Vagina (tissue), 2 donors: ENCODE measurements around the gene FAM118B.

Experiments
- POLR2A ChIP-seq, 2 donors: fragments of 450-650 bp; IDR thresholded peaks; one replicate each; pipeline ENCODE4 v1.6.1; 2017; ENCODE audit warnings: antibody characterized with exemption in 2 of 2, mild to moderate bottlenecking in 2 of 2, moderate library complexity in 2 of 2
- TF ChIP-seq, protein P1 (sequence below), 3 experiments: fragments of 450-650 bp in 2 of 3; fragments of 200-600 bp in 1 of 3; sonication (generic) in 1 of 3; IDR thresholded peaks; one replicate each; pipeline ENCODE4 v1.5.1; 2017 to 2019; ENCODE audit warnings: antibody characterized with exemption in 3 of 3, mild to moderate bottlenecking in 2 of 3, moderate library complexity in 2 of 3

DNA sequence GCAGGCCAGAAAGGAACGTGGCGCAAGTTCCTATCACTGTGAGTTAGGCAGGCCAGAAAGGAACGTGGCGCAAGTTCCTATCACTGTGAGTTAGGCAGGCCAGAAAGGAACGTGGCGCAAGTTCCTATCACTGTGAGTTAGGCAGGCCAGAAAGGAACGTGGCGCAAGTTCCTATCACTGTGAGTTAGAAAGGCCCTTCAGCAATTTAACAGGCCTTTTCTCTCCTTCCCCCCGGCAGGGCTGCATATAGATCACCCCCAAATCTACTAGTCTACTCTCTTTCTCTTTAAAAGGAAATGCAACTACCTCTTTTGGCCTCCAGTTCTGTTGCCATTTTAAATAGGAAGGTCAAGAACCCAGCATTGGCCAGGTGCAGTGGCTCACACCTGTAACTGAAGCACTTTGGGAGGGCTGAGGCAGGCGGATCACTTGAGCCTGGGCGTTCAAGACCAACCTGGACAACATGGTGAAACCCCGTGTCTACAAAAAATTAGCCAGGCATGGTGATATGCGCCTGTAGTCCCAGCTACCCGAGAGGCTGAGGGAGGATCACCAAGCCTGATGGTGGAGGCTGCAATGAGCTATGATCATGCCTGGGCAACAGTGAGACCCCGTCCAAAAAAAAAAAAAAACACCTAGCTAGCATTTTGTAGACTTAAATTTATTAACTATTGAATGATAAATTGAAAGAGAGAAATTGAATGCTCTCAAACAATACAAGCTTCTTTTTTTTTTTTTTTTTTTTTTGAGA lies 14.9 kb downstream of the FAM118B start:
- TF ChIP-seq, protein P1, sequence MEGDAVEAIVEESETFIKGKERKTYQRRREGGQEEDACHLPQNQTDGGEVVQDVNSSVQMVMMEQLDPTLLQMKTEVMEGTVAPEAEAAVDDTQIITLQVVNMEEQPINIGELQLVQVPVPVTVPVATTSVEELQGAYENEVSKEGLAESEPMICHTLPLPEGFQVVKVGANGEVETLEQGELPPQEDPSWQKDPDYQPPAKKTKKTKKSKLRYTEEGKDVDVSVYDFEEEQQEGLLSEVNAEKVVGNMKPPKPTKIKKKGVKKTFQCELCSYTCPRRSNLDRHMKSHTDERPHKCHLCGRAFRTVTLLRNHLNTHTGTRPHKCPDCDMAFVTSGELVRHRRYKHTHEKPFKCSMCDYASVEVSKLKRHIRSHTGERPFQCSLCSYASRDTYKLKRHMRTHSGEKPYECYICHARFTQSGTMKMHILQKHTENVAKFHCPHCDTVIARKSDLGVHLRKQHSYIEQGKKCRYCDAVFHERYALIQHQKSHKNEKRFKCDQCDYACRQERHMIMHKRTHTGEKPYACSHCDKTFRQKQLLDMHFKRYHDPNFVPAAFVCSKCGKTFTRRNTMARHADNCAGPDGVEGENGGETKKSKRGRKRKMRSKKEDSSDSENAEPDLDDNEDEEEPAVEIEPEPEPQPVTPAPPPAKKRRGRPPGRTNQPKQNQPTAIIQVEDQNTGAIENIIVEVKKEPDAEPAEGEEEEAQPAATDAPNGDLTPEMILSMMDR (IDR thresholded peaks at IDR 0.05), result no peak
- TF ChIP-seq POLR2A (IDR thresholded peaks at IDR 0.05), result no peak
